ENCODE measurements around the gene TNIP2. TPM values are rescaled to one million over a fixed set of nuclear protein-coding genes. Genes with fewer than 3 reads are reported as not detected.

Gene TNIP2
- total and polyA plus RNA-seq, 5 donors, result 20.2 to 28.0 (median 24.9) TPM

GRCh38 chr4:2702361-2702760, 53.8 kb downstream of the TNIP2 start:
- ATAC-seq, result no peak
- no peak for DNase-seq
- 92% methylated on average over 8 of the region's 8 CpGs for WGBS
- intact Hi-C loops (cut with DNase I), result no loop called here
- no peaks in the 10 kb centered on the region for H3K4me1 ChIP-seq (ENCODE audit: control insufficient read depth, insufficient read depth, low read length)
- no peak overlapping the region for H3K27ac ChIP-seq (ENCODE audit: low read length)
- H3K4me3 ChIP-seq (ENCODE audit: low read length), result no peak overlapping the region
- no peaks in the 10 kb centered on the region for H3K9me3 ChIP-seq (ENCODE audit: control insufficient read depth, low read length)
- no peaks in the 10 kb centered on the region for H3K27me3 ChIP-seq (ENCODE audit: control insufficient read depth, insufficient read depth)

GRCh38 chr4:2700031-2700430, 56.1 kb downstream of the TNIP2 start:
- 95% methylated on average over 8 of the region's 8 CpGs for WGBS
- intact Hi-C loops (cut with DNase I), result no loop called here

GRCh38 chr4:2699534-2699933, 56.6 kb downstream of the TNIP2 start:
- Histone ChIP-seq H3K4me1 (ENCODE audit: control insufficient read depth, insufficient read depth, low read length) (no peaks in the 10 kb centered on the region), H3K4me3 (ENCODE audit: low read length) (no peak overlapping the region), H3K27ac (ENCODE audit: low read length) (no peak overlapping the region), H3K9me3 (ENCODE audit: control insufficient read depth, low read length) (no peaks in the 10 kb centered on the region), H3K27me3 (ENCODE audit: control insufficient read depth, insufficient read depth) (no peaks in the 10 kb centered on the region)
- intact Hi-C loops (cut with DNase I), result no loop called here
- no peak for ATAC-seq
- no peak for DNase-seq
- WGBS, result 85% methylated on average over 7 of the region's 7 CpGs

More at GRCh38 chr4:2700031-2700430, 56.1 kb downstream of the TNIP2 start:
- Histone ChIP-seq H3K27ac (ENCODE audit: low read length) (no peak overlapping the region), H3K4me3 (ENCODE audit: low read length) (no peak overlapping the region), H3K27me3 (ENCODE audit: control insufficient read depth, insufficient read depth) (no peaks in the 10 kb centered on the region), H3K9me3 (ENCODE audit: control insufficient read depth, low read length) (no peaks in the 10 kb centered on the region), H3K4me1 (ENCODE audit: control insufficient read depth, insufficient read depth, low read length) (no peaks in the 10 kb centered on the region)
- DNase-seq (no peak), ATAC-seq (no peak)

- ATAC-seq, result no peak
- 93% methylated on average over 12 of the region's 12 CpGs for WGBS
- Histone ChIP-seq H3K27ac (ENCODE audit: low read length) (no peak overlapping the region), H3K9me3 (ENCODE audit: control insufficient read depth, low read length) (no peaks in the 10 kb centered on the region), H3K27me3 (ENCODE audit: control insufficient read depth, insufficient read depth) (no peaks in the 10 kb centered on the region), H3K4me1 (ENCODE audit: control insufficient read depth, insufficient read depth, low read length) (no peaks in the 10 kb centered on the region), H3K4me3 (ENCODE audit: low read length) (no peak overlapping the region)
- no peak for DNase-seq
- intact Hi-C loops (cut with DNase I), result no loop called here
Observed at GRCh38 chr4:2698951-2699505, 57.1 kb downstream of the TNIP2 start.

GRCh38 chr4:2698504-2698903, 57.6 kb downstream of the TNIP2 start:
- DNase-seq (no peak), ATAC-seq (no peak)
- no peaks in the 10 kb centered on the region for H3K27me3 ChIP-seq (ENCODE audit: control insufficient read depth, insufficient read depth)
- H3K4me1 ChIP-seq (ENCODE audit: control insufficient read depth, insufficient read depth, low read length), result no peaks in the 10 kb centered on the region
- no peaks in the 10 kb centered on the region for H3K9me3 ChIP-seq (ENCODE audit: control insufficient read depth, low read length)
- H3K27ac ChIP-seq (ENCODE audit: low read length), result no peak overlapping the region
- no peak overlapping the region for H3K4me3 ChIP-seq (ENCODE audit: low read length)
- intact Hi-C loops (cut with DNase I), result no loop called here
- 83% methylated on average over 1 of the region's 1 CpG for WGBS

GRCh38 chr4:2697995-2698414, 58.1 kb downstream of the TNIP2 start:
- H3K4me1 ChIP-seq (ENCODE audit: control insufficient read depth, insufficient read depth, low read length), result no peaks in the 10 kb centered on the region
- H3K4me3 ChIP-seq (ENCODE audit: low read length), result no peak overlapping the region
- intact Hi-C loops (cut with DNase I), result no loop called here
- DNase-seq, result no peak
- H3K27me3 ChIP-seq (ENCODE audit: control insufficient read depth, insufficient read depth), result no peaks in the 10 kb centered on the region
- no peaks in the 10 kb centered on the region for H3K9me3 ChIP-seq (ENCODE audit: control insufficient read depth, low read length)
- no peak overlapping the region for H3K27ac ChIP-seq (ENCODE audit: low read length)
- WGBS, result 83% methylated on average over 8 of the region's 8 CpGs
- ATAC-seq, result no peak

- no peak for ATAC-seq
- DNase-seq, result no peak
- Histone ChIP-seq H3K9me3 (ENCODE audit: control insufficient read depth, low read length) (no peaks in the 10 kb centered on the region), H3K27ac (ENCODE audit: low read length) (no peak overlapping the region), H3K27me3 (ENCODE audit: control insufficient read depth, insufficient read depth) (no peaks in the 10 kb centered on the region), H3K4me3 (ENCODE audit: low read length) (no peak overlapping the region), H3K4me1 (ENCODE audit: control insufficient read depth, insufficient read depth, low read length) (no peaks in the 10 kb centered on the region)
- intact Hi-C loops (cut with DNase I), result no loop called here
- WGBS, result 75% methylated on average over 14 of the region's 14 CpGs
Observed at GRCh38 chr4:2696423-2696822, 59.7 kb downstream of the TNIP2 start.

GRCh38 chr4:2695346-2696060, 60.6 kb downstream of the TNIP2 start:
- H3K9me3 ChIP-seq (ENCODE audit: control insufficient read depth, low read length), result no peaks in the 10 kb centered on the region
- DNase-seq, result no peak
- 92% methylated on average over 5 of the region's 5 CpGs for WGBS
- intact Hi-C loops (cut with DNase I), result no loop called here
- no peak overlapping the region for H3K4me3 ChIP-seq (ENCODE audit: low read length)
- no peak for ATAC-seq
- H3K27me3 ChIP-seq (ENCODE audit: control insufficient read depth, insufficient read depth), result no peaks in the 10 kb centered on the region
- no peak overlapping the region for H3K27ac ChIP-seq (ENCODE audit: low read length)
- H3K4me1 ChIP-seq (ENCODE audit: control insufficient read depth, insufficient read depth, low read length), result no peaks in the 10 kb centered on the region

GRCh38 chr4:2694691-2695090, 61.4 kb downstream of the TNIP2 start:
- WGBS, result 94% methylated on average over 16 of the region's 16 CpGs
- intact Hi-C loops (cut with DNase I), result no loop called here
- H3K27me3 ChIP-seq (ENCODE audit: control insufficient read depth, insufficient read depth), result no peaks in the 10 kb centered on the region
- no peaks in the 10 kb centered on the region for H3K9me3 ChIP-seq (ENCODE audit: control insufficient read depth, low read length)
- ATAC-seq (no peak), DNase-seq (no peak)
- no peak overlapping the region for H3K27ac ChIP-seq (ENCODE audit: low read length)
- H3K4me3 ChIP-seq (ENCODE audit: low read length), result no peak overlapping the region
- no peaks in the 10 kb centered on the region for H3K4me1 ChIP-seq (ENCODE audit: control insufficient read depth, insufficient read depth, low read length)

- H3K4me3 ChIP-seq (ENCODE audit: low read length), result no peak overlapping the region
- H3K27ac ChIP-seq (ENCODE audit: low read length), result no peak overlapping the region
- no peak for ATAC-seq
- H3K9me3 ChIP-seq (ENCODE audit: control insufficient read depth, low read length), result no peaks in the 10 kb centered on the region
- H3K4me1 ChIP-seq (ENCODE audit: control insufficient read depth, insufficient read depth, low read length), result no peaks in the 10 kb centered on the region
- WGBS, result 91% methylated on average over 7 of the region's 7 CpGs
- no peaks in the 10 kb centered on the region for H3K27me3 ChIP-seq (ENCODE audit: control insufficient read depth, insufficient read depth)
- intact Hi-C loops (cut with DNase I), result no loop called here
- DNase-seq, result no peak
Observed at GRCh38 chr4:2691952-2692435, 64.1 kb downstream of the TNIP2 start.
